ENCODE data around the gene PTBP3. TPM values are rescaled to one million over a fixed set of nuclear protein-coding genes. Genes with fewer than 3 reads are reported as not detected.

Gene PTBP3
- total and polyA plus RNA-seq, 2 donors (not counting 1 experiment from before 2014, with no cell fraction given) = 16.7 to 28.7 TPM

DNA sequence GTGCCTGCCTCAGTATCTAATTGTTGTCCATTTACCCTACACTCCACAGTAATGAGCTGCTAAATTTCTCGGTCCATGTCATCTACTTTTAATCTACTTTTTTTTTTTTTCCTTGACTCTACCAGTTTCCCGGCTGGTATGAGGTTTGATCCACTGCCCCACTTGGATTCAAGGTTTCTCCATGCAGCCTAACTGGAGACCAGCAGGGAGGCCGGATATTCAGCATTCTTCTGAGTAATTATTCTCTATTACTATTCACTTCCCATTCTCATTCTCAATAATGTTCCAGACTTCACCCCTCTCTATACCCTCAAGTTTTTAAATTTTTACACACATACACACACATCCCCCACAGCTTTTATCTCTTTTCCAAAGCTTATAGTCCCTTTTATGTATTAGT, 107.3 kb downstream of the PTBP3 start:
- Histone ChIP-seq H4K20me1 (ENCODE audit: control insufficient read depth, extremely low read depth, insufficient read depth, low read length) (no peaks in the 10 kb centered on the region), H3K4me1 (ENCODE audit: control insufficient read depth, extremely low read depth, insufficient read depth, low read length) (peaks cover 3% of the 10 kb centered on the region), H3K79me2 (ENCODE audit: control insufficient read depth, insufficient read depth, low read length) (no peaks in the 10 kb centered on the region), H3K36me3 (ENCODE audit: control insufficient read depth, insufficient read depth, low read length) (no peaks in the 10 kb centered on the region), H2AFZ (ENCODE audit: low read length) (no peak overlapping the region), H3K27me3 (ENCODE audit: control insufficient read depth, insufficient read depth, low read length) (no peaks in the 10 kb centered on the region), H3K9me3 (ENCODE audit: control insufficient read depth, insufficient read depth, low read depth, low read length) (no peaks in the 10 kb centered on the region), H3K27ac (ENCODE audit: insufficient read depth, low read length) (no peak overlapping the region), H3K9ac (ENCODE audit: insufficient read depth, low read length) (no peak overlapping the region), H3K4me2 (ENCODE audit: extremely low read depth, insufficient read depth, low read length) (no peak overlapping the region), H3K4me3 (replicated peaks in 1 of 4; ENCODE audit: control extremely low read depth in 1 of 4, insufficient read depth in 1 of 4, low read depth in 3 of 4, low read length in 4 of 4) (no peak overlapping the region)
- no peak for TF ChIP-seq EZH2 (IDR thresholded peaks at IDR 0.05; ENCODE audit: low read length, missing control alignments)
- TF ChIP-seq, protein P1, sequence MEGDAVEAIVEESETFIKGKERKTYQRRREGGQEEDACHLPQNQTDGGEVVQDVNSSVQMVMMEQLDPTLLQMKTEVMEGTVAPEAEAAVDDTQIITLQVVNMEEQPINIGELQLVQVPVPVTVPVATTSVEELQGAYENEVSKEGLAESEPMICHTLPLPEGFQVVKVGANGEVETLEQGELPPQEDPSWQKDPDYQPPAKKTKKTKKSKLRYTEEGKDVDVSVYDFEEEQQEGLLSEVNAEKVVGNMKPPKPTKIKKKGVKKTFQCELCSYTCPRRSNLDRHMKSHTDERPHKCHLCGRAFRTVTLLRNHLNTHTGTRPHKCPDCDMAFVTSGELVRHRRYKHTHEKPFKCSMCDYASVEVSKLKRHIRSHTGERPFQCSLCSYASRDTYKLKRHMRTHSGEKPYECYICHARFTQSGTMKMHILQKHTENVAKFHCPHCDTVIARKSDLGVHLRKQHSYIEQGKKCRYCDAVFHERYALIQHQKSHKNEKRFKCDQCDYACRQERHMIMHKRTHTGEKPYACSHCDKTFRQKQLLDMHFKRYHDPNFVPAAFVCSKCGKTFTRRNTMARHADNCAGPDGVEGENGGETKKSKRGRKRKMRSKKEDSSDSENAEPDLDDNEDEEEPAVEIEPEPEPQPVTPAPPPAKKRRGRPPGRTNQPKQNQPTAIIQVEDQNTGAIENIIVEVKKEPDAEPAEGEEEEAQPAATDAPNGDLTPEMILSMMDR (conservative IDR thresholded peaks at IDR 0.05 in 1 of 2, IDR thresholded peaks at IDR 0.05 in 1 of 2; ENCODE audit: low read depth in 1 of 2, low read length in 2 of 2) = no peak
- no peak for DNase-seq (ENCODE audit: low read depth in 2 of 2)

DNA sequence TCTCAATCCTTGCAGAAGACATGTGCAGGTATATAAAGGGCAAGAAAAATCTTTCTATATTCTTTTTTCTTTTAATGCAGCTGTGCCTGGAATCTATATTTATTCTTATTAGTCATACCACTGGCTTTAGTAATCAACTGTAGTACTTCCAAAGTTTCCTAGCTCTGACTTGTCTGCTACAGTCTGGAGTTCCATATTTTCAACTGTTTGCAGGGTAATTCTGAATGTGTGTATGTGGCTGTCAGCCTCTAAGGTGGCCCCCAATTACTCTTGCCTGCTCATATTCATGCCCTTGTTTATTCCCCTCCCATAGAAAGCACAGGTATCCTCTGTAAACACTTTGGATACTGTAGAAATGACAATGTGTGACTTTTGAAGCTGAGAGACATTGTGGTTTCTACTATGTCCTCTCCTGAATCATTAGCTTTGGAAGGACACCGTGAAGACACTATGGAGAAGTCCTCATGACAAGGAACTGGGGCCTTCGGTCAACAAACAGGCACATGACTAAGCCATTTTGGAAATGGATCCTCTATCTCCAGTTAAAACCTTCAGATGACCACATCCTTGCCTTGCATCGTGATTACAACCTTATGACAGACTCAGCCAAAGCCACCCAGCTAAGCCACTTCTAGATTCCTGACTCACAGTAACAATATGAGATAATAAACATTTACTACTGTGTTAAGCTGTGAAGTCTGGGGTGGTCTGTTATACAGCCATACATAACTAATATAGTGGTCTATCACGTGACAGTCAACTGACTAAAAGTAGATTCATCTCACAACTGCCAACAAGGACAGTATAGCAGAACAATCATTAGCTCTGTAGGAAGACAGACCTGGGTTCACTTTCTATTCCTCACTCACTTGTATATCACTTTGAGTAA, 108.8 kb downstream of the PTBP3 start:
- Histone ChIP-seq H3K4me3 (replicated peaks in 1 of 4; ENCODE audit: control extremely low read depth in 1 of 4, insufficient read depth in 1 of 4, low read depth in 3 of 4, low read length in 4 of 4) (no peak overlapping the region), H3K4me2 (ENCODE audit: extremely low read depth, insufficient read depth, low read length) (no peak overlapping the region), H3K27me3 (ENCODE audit: control insufficient read depth, insufficient read depth, low read length) (no peaks in the 10 kb centered on the region), H4K20me1 (ENCODE audit: control insufficient read depth, extremely low read depth, insufficient read depth, low read length) (no peaks in the 10 kb centered on the region), H2AFZ (ENCODE audit: low read length) (no peak overlapping the region), H3K9ac (ENCODE audit: insufficient read depth, low read length) (no peak overlapping the region), H3K27ac (ENCODE audit: insufficient read depth, low read length) (peak overlapping the region; percentile 52), H3K79me2 (ENCODE audit: control insufficient read depth, insufficient read depth, low read length) (no peaks in the 10 kb centered on the region), H3K36me3 (ENCODE audit: control insufficient read depth, insufficient read depth, low read length) (no peaks in the 10 kb centered on the region), H3K4me1 (ENCODE audit: control insufficient read depth, extremely low read depth, insufficient read depth, low read length) (peaks cover 3% of the 10 kb centered on the region), H3K9me3 (ENCODE audit: control insufficient read depth, insufficient read depth, low read depth, low read length) (no peaks in the 10 kb centered on the region)
- peak; percentile 37 to 78 for DNase-seq (ENCODE audit: low read depth in 2 of 2)
- TF ChIP-seq, protein P1 (conservative IDR thresholded peaks at IDR 0.05 in 1 of 2, IDR thresholded peaks at IDR 0.05 in 1 of 2; ENCODE audit: low read depth in 1 of 2, low read length in 2 of 2) = no peak

DNA sequence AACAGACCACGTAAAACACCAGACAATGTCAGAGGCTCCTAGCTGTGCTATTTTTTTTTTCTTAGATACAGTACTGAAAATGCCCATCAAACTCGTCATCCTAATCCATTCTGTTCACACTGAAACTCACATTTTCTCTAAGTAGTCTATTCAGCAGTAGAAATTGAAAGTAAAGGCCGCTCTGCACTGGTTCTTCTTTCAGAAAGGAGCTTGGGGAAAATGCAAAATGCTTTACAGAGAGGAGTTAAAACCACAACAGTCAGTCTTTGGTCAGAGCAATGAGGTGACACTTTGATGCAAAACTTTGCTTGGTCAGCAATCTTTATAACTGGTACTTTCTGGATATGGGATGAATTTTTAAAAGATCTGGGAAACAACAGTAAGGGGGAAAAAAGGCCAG, 114.5 kb downstream of the PTBP3 start:
- Histone ChIP-seq H3K9ac (ENCODE audit: insufficient read depth, low read length) (no peak overlapping the region), H3K79me2 (ENCODE audit: control insufficient read depth, insufficient read depth, low read length) (no peaks in the 10 kb centered on the region), H3K4me2 (ENCODE audit: extremely low read depth, insufficient read depth, low read length) (no peak overlapping the region), H3K36me3 (ENCODE audit: control insufficient read depth, insufficient read depth, low read length) (no peaks in the 10 kb centered on the region), H4K20me1 (ENCODE audit: control insufficient read depth, extremely low read depth, insufficient read depth, low read length) (no peaks in the 10 kb centered on the region), H2AFZ (ENCODE audit: low read length) (no peak overlapping the region), H3K4me1 (ENCODE audit: control insufficient read depth, extremely low read depth, insufficient read depth, low read length) (no peaks in the 10 kb centered on the region), H3K27me3 (ENCODE audit: control insufficient read depth, insufficient read depth, low read length) (no peaks in the 10 kb centered on the region), H3K27ac (ENCODE audit: insufficient read depth, low read length) (no peak overlapping the region), H3K4me3 (replicated peaks in 1 of 4; ENCODE audit: control extremely low read depth in 1 of 4, insufficient read depth in 1 of 4, low read depth in 3 of 4, low read length in 4 of 4) (no peak overlapping the region), H3K9me3 (ENCODE audit: control insufficient read depth, insufficient read depth, low read depth, low read length) (no peaks in the 10 kb centered on the region)
- DNase-seq (ENCODE audit: low read depth in 2 of 2) = no peak
- no peak for TF ChIP-seq EZH2 (IDR thresholded peaks at IDR 0.05; ENCODE audit: low read length, missing control alignments)
- TF ChIP-seq, protein P1 (conservative IDR thresholded peaks at IDR 0.05 in 1 of 2, IDR thresholded peaks at IDR 0.05 in 1 of 2; ENCODE audit: low read depth in 1 of 2, low read length in 2 of 2) = no peak

Data from fibroblast of lung (primary cell).